Measurements from ENCODE around the gene SNN.

Gene SNN

DNA sequence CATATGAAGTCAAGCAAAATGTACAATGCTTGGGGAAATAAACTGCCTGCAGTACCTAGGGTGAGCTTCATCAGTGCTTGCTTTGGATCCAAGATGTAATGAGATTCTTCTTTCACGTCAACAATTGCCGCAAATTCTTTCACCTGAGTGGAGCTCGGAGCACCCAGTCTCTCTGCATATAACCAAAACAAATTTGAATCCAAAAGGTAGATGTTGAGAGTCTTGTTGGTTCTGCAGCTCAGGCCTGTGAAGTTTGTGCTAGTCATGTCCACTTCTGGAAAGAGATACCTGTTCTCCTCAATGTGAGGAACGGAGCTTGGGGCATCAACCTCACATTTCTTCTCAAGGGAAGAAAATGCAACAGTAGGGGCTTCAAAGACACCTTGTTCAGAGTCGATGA, 23.0 kb downstream of the SNN start:
- H3K27ac ChIP-seq: no peak overlapping the region

DNA sequence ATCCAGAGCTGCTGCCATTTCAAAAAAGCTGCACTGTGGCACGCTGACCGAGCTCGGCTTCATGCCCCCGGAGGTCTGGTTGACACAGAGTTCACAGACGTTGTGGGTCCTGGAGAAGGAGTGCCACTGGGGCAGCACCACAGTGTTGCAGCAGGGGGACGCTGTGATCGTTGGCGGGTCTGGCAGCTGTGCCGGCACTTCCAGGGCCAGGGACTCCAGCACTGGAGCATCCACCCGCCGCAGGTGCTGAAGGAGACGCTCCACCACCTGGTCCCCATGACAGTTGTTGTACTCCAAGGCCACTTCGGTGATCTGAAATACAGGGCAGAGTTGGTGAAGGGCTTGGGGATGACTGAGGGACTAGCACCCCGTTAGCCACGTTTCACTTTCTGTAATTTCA, 23.5 kb downstream of the SNN start:
- Histone ChIP-seq H3K27ac (no peak overlapping the region), H3K27me3 (no peaks in the 10 kb centered on the region), H3K9me3 (no peaks in the 10 kb centered on the region), H3K36me3 (peaks cover 38% of the 10 kb centered on the region), H3K4me1 (ENCODE audit: control insufficient read depth in 1 of 2, insufficient read depth in 1 of 2, low read depth in 1 of 2, low read length in 1 of 2) (peaks cover 17 to 20% of the 10 kb centered on the region in 2 experiments), H3K4me3 (ENCODE audit: low read depth in 1 of 2, low read length in 1 of 2) (no peak overlapping the region)
- TF ChIP-seq, protein P1, sequence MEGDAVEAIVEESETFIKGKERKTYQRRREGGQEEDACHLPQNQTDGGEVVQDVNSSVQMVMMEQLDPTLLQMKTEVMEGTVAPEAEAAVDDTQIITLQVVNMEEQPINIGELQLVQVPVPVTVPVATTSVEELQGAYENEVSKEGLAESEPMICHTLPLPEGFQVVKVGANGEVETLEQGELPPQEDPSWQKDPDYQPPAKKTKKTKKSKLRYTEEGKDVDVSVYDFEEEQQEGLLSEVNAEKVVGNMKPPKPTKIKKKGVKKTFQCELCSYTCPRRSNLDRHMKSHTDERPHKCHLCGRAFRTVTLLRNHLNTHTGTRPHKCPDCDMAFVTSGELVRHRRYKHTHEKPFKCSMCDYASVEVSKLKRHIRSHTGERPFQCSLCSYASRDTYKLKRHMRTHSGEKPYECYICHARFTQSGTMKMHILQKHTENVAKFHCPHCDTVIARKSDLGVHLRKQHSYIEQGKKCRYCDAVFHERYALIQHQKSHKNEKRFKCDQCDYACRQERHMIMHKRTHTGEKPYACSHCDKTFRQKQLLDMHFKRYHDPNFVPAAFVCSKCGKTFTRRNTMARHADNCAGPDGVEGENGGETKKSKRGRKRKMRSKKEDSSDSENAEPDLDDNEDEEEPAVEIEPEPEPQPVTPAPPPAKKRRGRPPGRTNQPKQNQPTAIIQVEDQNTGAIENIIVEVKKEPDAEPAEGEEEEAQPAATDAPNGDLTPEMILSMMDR (IDR thresholded peaks at IDR 0.05): no peak

More for the DNA sequence above, 23.0 kb downstream of the SNN start:
- Histone ChIP-seq H3K9me3 (no peaks in the 10 kb centered on the region), H3K27me3 (no peaks in the 10 kb centered on the region), H3K4me3 (ENCODE audit: low read depth in 1 of 2, low read length in 1 of 2) (no peak overlapping the region), H3K36me3 (peaks cover 38% of the 10 kb centered on the region), H3K4me1 (ENCODE audit: control insufficient read depth in 1 of 2, insufficient read depth in 1 of 2, low read depth in 1 of 2, low read length in 1 of 2) (peaks cover 17 to 20% of the 10 kb centered on the region in 2 experiments)
- TF ChIP-seq, protein P1 (IDR thresholded peaks at IDR 0.05): no peak

DNA sequence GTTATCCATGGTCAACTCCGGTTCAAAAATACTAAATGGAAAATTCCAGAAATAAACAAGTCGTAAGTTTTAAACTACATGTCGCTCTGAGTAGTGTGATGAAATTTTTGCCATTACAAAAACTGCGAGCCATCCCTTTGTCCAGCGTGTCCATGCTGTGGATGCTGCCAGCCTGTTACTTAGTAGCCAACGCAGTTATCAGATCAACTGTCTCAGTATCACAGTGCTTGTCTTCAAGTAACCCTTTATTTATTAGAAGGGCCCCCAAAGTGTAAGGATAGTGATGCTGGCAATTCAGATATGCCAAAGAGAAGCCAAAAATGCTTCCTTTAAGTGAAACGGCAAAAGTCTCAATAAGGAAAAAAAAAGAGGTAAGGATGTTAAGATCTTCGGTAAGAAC, 23.9 kb downstream of the SNN start:
- Histone ChIP-seq H3K27ac (no peak overlapping the region), H3K4me1 (ENCODE audit: control insufficient read depth in 1 of 2, insufficient read depth in 1 of 2, low read depth in 1 of 2, low read length in 1 of 2) (peaks cover 17 to 20% of the 10 kb centered on the region in 2 experiments), H3K9me3 (no peaks in the 10 kb centered on the region), H3K36me3 (peaks cover 38% of the 10 kb centered on the region), H3K4me3 (ENCODE audit: low read depth in 1 of 2, low read length in 1 of 2) (no peak overlapping the region), H3K27me3 (no peaks in the 10 kb centered on the region)
- TF ChIP-seq, protein P1 (IDR thresholded peaks at IDR 0.05): no peak

DNA sequence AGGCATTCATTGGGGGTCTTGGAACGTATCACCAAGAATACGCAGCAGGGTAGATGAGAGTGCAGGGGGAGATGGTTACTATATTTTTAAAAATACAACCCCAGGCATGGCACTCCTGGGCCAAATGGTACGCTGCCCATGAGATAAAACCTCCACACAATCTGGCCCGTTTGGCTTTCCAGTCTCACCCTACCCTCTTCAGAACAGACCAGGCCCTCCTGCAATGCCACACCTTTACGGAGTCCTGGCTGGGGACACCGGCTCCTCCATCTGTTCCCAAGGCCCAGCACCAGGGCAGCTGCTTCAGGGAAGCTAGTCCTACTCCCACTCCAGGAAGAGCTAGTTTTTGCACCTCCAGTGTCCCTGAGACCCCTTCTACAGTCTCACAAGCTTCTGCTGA, 24.4 kb downstream of the SNN start:
- Histone ChIP-seq H3K27ac (no peak overlapping the region), H3K4me1 (ENCODE audit: control insufficient read depth in 1 of 2, insufficient read depth in 1 of 2, low read depth in 1 of 2, low read length in 1 of 2) (peaks cover 17 to 20% of the 10 kb centered on the region in 2 experiments), H3K4me3 (ENCODE audit: low read depth in 1 of 2, low read length in 1 of 2) (no peak overlapping the region), H3K9me3 (no peaks in the 10 kb centered on the region), H3K27me3 (no peaks in the 10 kb centered on the region), H3K36me3 (peaks cover 38% of the 10 kb centered on the region)
- TF ChIP-seq, protein P1 (IDR thresholded peaks at IDR 0.05): no peak

DNA sequence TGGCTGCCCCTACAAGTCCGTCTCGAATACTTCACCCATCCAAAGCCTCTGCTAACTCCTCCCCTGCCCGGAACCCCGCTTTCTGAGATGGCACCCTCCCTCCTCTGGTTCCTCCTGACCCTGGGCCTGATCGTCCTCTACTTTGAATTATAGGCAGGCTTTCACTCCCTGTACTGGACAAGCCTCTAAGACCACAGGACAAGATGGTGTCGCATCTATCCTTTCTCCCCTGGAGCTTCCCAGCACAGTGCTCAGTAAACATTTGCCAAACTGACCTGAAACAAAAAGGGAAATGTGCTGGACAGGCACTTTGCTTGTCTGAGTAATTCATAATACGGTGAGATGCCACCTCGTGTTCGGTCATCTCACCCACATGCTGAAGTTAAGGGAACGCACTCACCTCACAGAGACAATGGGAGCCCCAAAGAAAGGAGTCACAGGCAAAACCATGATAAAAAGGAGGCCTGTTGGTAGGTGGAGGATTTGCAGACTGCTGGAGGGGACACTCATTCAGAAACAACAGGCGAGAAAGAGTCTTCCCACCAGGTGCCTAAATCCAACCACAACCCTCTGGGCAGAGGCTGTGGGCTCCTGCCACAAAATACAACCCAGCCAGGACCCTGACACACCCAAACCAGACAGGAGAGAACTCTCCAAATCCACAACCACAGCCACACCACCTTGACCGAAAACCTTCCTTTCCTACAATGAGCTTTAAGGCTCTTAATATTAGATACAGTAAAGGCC, 28.2 kb downstream of the SNN start:
- H3K4me1 ChIP-seq (ENCODE audit: control insufficient read depth in 1 of 2, insufficient read depth in 1 of 2, low read depth in 1 of 2, low read length in 1 of 2): peaks cover 37 to 39% of the 10 kb centered on the region in 2 experiments
- peak overlapping the region; percentile 35 for H3K27ac ChIP-seq
- no peaks in the 10 kb centered on the region for H3K27me3 ChIP-seq
- peaks cover 29% of the 10 kb centered on the region for H3K36me3 ChIP-seq
- H3K9me3 ChIP-seq: no peaks in the 10 kb centered on the region
- no peak overlapping the region for H3K4me3 ChIP-seq (ENCODE audit: low read depth in 1 of 2, low read length in 1 of 2)
- TF ChIP-seq, protein P1 (IDR thresholded peaks at IDR 0.05): no peak

Data from neutrophil (primary cell).